Measurements from ENCODE around the gene PREX1. TPM values are rescaled to one million over a fixed set of nuclear protein-coding genes. Genes with fewer than 3 reads are reported as not detected.

PREX1 gene
- total and polyA plus RNA-seq, 2 experiments from 2014 or later = 2.4 to 10.3 TPM

DNA sequence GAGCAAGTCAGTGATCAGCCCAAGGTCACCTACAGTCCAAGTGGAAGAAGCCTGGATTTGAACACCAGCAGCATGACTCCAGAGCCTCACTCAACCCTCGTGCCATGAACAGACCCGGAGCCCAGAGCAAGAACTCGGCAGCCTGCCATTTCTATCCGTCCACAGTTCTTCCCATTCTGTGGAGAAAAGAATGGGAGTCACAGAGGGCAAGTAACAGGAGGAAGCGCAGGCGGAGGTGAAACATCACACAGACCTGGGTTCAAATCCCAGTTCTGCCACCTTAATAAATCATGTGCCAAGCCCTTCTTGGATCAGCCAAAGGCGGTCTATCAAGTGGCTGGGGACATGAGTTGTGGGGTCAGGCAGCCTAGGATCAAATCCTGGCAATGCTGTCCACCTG is 4.3 kb downstream of the PREX1 start:
- ATAC-seq (no peak), DNase-seq (ENCODE audit: low spot score) (no peak)
- H3K9me2 ChIP-seq (ENCODE audit: insufficient read depth) = no peaks in the 10 kb centered on the region
- H3F3A ChIP-seq (replicated peaks; ENCODE audit: low read depth) = peaks cover 4% of the 10 kb centered on the region
- no peak overlapping the region for H3K27ac ChIP-seq (ENCODE audit: low read depth)
- Mint-ChIP-seq H3K36me3 (ENCODE audit: low read depth) (no peaks in the 10 kb centered on the region; the same call in 2 of the 3 replicates), H3K27me3 (ENCODE audit: insufficient read depth, low read depth, poor library complexity) (peaks cover 35% of the 10 kb centered on the region), H3K4me1 (peaks cover 41% of the 10 kb centered on the region), H3K4me3 (no peak overlapping the region), H3K27ac (no peak overlapping the region), H3K9me3 (no peaks in the 10 kb centered on the region)
- H3K4me2 ChIP-seq = no peak overlapping the region
- no peak overlapping the region for H3K4me3 ChIP-seq
- H3K4me1 ChIP-seq (ENCODE audit: insufficient read depth) = peaks cover 24% of the 10 kb centered on the region
- no peak overlapping the region for H2AFZ ChIP-seq
- H4K20me1 ChIP-seq (replicated peaks; ENCODE audit: insufficient read depth) = peaks cover 14% of the 10 kb centered on the region
- TF ChIP-seq STAT1 (IDR thresholded peaks at IDR 0.05; ENCODE audit: unreplicated experiment) (no peak), ZNF331 (CRISPR knock-in tag; IDR thresholded peaks at IDR 0.05; ENCODE audit: low read depth) (no peak), ZNF462 (CRISPR knock-in tag; IDR thresholded peaks at IDR 0.05) (no peak), JUNB (IDR thresholded peaks at IDR 0.05; ENCODE audit: unreplicated experiment) (no peak), NANOG (IDR thresholded peaks at IDR 0.05; ENCODE audit: borderline replicate concordance) (no peak), EZH2phosphoT487 (IDR thresholded peaks at IDR 0.05; ENCODE audit: unreplicated experiment) (no peak), ZNF114 (CRISPR knock-in tag; IDR thresholded peaks at IDR 0.05) (no peak), EZH2 (IDR thresholded peaks at IDR 0.05; ENCODE audit: low read depth, unreplicated experiment) (no peak), CREB1 (CRISPR knock-in tag; IDR thresholded peaks at IDR 0.05; ENCODE audit: low read depth) (no peak), POLR2AphosphoS5 (IDR thresholded peaks at IDR 0.05; ENCODE audit: low read depth) (no peak)
- TF ChIP-seq, protein P1, sequence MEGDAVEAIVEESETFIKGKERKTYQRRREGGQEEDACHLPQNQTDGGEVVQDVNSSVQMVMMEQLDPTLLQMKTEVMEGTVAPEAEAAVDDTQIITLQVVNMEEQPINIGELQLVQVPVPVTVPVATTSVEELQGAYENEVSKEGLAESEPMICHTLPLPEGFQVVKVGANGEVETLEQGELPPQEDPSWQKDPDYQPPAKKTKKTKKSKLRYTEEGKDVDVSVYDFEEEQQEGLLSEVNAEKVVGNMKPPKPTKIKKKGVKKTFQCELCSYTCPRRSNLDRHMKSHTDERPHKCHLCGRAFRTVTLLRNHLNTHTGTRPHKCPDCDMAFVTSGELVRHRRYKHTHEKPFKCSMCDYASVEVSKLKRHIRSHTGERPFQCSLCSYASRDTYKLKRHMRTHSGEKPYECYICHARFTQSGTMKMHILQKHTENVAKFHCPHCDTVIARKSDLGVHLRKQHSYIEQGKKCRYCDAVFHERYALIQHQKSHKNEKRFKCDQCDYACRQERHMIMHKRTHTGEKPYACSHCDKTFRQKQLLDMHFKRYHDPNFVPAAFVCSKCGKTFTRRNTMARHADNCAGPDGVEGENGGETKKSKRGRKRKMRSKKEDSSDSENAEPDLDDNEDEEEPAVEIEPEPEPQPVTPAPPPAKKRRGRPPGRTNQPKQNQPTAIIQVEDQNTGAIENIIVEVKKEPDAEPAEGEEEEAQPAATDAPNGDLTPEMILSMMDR (conservative IDR thresholded peaks at IDR 0.05; ENCODE audit: low read depth in 2 of 2) = no peak
- TF ChIP-seq, protein P2, sequence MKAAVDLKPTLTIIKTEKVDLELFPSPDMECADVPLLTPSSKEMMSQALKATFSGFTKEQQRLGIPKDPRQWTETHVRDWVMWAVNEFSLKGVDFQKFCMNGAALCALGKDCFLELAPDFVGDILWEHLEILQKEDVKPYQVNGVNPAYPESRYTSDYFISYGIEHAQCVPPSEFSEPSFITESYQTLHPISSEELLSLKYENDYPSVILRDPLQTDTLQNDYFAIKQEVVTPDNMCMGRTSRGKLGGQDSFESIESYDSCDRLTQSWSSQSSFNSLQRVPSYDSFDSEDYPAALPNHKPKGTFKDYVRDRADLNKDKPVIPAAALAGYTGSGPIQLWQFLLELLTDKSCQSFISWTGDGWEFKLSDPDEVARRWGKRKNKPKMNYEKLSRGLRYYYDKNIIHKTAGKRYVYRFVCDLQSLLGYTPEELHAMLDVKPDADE (IDR thresholded peaks at IDR 0.05) = no peak
- TF ChIP-seq, protein P3, sequence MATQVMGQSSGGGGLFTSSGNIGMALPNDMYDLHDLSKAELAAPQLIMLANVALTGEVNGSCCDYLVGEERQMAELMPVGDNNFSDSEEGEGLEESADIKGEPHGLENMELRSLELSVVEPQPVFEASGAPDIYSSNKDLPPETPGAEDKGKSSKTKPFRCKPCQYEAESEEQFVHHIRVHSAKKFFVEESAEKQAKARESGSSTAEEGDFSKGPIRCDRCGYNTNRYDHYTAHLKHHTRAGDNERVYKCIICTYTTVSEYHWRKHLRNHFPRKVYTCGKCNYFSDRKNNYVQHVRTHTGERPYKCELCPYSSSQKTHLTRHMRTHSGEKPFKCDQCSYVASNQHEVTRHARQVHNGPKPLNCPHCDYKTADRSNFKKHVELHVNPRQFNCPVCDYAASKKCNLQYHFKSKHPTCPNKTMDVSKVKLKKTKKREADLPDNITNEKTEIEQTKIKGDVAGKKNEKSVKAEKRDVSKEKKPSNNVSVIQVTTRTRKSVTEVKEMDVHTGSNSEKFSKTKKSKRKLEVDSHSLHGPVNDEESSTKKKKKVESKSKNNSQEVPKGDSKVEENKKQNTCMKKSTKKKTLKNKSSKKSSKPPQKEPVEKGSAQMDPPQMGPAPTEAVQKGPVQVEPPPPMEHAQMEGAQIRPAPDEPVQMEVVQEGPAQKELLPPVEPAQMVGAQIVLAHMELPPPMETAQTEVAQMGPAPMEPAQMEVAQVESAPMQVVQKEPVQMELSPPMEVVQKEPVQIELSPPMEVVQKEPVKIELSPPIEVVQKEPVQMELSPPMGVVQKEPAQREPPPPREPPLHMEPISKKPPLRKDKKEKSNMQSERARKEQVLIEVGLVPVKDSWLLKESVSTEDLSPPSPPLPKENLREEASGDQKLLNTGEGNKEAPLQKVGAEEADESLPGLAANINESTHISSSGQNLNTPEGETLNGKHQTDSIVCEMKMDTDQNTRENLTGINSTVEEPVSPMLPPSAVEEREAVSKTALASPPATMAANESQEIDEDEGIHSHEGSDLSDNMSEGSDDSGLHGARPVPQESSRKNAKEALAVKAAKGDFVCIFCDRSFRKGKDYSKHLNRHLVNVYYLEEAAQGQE (IDR thresholded peaks at IDR 0.05; ENCODE audit: unreplicated experiment) = no peak
- peaks cover 43% of the 10 kb centered on the region for H3K27me3 ChIP-seq (ENCODE audit: insufficient read depth)
- no peaks in the 10 kb centered on the region for H3K36me3 ChIP-seq (ENCODE audit: insufficient read depth)
- no peaks in the 10 kb centered on the region for H3K79me2 ChIP-seq (replicated peaks; ENCODE audit: insufficient read depth)
